Panc1 (cell line): ENCODE data around the gene ZRANB2.

Experiments used
- POLR2AphosphoS5 ChIP-seq: IDR thresholded peaks from 2 replicates; pipeline ENCODE4 v1.6.1; 2012; ENCODE audit warnings: mild to moderate bottlenecking, low read depth, low read length, moderate library complexity
- REST ChIP-seq, 2 experiments: IDR thresholded peaks; 2 replicates each; pipeline ENCODE4 v1.6.1; 2011 to 2012; ENCODE audit warnings: low read depth in 2 of 2, control low read depth in 1 of 2, low read length in 1 of 2, mild to moderate bottlenecking in 1 of 2, moderate library complexity in 1 of 2; ENCODE audit not compliant: insufficient read depth in 1 of 2
- SIN3A ChIP-seq: IDR thresholded peaks from 2 replicates; pipeline ENCODE4 v1.6.1; 2012; ENCODE audit warnings: low read depth, mild to moderate bottlenecking, low read length, moderate library complexity, borderline replicate concordance; ENCODE audit not compliant: insufficient read depth
- TCF7L2 ChIP-seq: IDR thresholded peaks from 2 replicates; pipeline ENCODE4 v1.6.1; 2011; ENCODE audit warnings: mild to moderate bottlenecking, low read depth, low read length, inconsistent platforms
- TF ChIP-seq, protein P1 (sequence below): fragments of 450-650 bp; IDR thresholded peaks from 2 replicates; pipeline ENCODE4 v1.5.1; 2017; ENCODE audit warnings: mild to moderate bottlenecking

DNA sequence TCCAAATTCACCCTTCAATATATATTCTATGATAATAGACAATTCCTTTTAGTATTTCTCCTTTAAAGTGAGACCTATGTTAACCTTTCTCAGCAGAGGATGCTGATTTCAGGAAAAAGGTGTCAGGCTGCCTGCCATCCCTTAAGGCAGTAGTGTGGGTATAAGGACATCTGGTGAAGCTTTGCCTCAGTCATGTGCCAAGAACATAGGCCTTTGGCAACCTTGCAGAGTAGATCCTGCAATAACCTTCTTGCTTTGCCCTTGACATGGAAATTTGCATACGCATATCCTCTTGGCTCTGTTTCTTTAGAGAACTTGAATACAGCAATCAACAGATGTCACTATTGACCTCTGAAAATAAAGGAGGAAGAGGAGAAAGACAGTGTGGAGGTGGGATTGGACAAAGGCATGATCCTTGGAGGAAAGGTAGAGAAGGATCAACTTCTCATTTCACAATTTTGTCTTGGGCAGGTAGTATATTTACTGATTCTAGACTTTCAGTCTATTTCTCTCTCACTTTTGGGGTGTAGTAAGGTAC is 21.1 kb upstream of the ZRANB2 start:
- TF ChIP-seq POLR2AphosphoS5, result no peak
- TF ChIP-seq, protein P1, sequence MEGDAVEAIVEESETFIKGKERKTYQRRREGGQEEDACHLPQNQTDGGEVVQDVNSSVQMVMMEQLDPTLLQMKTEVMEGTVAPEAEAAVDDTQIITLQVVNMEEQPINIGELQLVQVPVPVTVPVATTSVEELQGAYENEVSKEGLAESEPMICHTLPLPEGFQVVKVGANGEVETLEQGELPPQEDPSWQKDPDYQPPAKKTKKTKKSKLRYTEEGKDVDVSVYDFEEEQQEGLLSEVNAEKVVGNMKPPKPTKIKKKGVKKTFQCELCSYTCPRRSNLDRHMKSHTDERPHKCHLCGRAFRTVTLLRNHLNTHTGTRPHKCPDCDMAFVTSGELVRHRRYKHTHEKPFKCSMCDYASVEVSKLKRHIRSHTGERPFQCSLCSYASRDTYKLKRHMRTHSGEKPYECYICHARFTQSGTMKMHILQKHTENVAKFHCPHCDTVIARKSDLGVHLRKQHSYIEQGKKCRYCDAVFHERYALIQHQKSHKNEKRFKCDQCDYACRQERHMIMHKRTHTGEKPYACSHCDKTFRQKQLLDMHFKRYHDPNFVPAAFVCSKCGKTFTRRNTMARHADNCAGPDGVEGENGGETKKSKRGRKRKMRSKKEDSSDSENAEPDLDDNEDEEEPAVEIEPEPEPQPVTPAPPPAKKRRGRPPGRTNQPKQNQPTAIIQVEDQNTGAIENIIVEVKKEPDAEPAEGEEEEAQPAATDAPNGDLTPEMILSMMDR, result no peak
- no peak for TF ChIP-seq SIN3A
- TF ChIP-seq REST (IDR thresholded peaks at IDR 0.05; ENCODE audit: insufficient read depth in 1 of 2, low read depth in 2 of 2, low read length in 1 of 2), result no peak
- TF ChIP-seq TCF7L2, result no peak
